A673 (cell line): Measurements from ENCODE around the gene TNIP3. TPM values are rescaled to one million over a fixed set of nuclear protein-coding genes. Genes with fewer than 3 reads are reported as not detected.

Experiments used
- BruUV-seq: library from RNA; stranded (reverse); fragments of 400-500 nt; replicated peaks from 2 replicates; lab custom pipeline; 2021; lab: Mats Ljungman, UMichigan
- CTCF ChIA-PET: fragments of 300-600 bp; sonication (Branson Sonifier 250); formaldehyde crosslinking; loops from one replicate; lab custom pipeline; 2022; ENCODE audit warnings: antibody characterized with exemption; lab: Charles Lee
- POLR2A ChIA-PET: fragments of 300-600 bp; sonication (Branson Sonifier 250); formaldehyde crosslinking; loops from one replicate; lab custom pipeline; 2022; ENCODE audit warnings: antibody characterized with exemption; ENCODE audit not compliant: low non-redundant PET; lab: Charles Lee
- DNase-seq: peaks from one replicate; pipeline ENCODE4 v3.0.0-alpha.2; 2015; ENCODE audit warnings: low spot score
- H3K27ac ChIP-seq: fragments of 200-600 bp; sonication (generic); 2 replicates; pipeline ENCODE4 v1.5.1; 2016; ENCODE audit warnings: mixed run types, low read depth, mild to moderate bottlenecking, mixed read lengths, antibody characterized with exemption, low read length; ENCODE audit not compliant: poor library complexity, severe bottlenecking
- H3K27me3 ChIP-seq: fragments of 200-600 bp; sonication (generic); replicated peaks from 2 replicates; pipeline ENCODE4 v1.6.1; 2017; ENCODE audit warnings: mixed run types, low read depth, mild to moderate bottlenecking, mixed read lengths, antibody characterized with exemption, low read length; ENCODE audit not compliant: insufficient read depth, poor library complexity
- H3K36me3 ChIP-seq: fragments of 200-600 bp; sonication (generic); 2 replicates; pipeline ENCODE4 v1.6.1; 2016; ENCODE audit warnings: mixed run types, mild to moderate bottlenecking, mixed read lengths, antibody characterized with exemption, low read length; ENCODE audit not compliant: insufficient read depth, poor library complexity, severe bottlenecking
- H3K4me1 ChIP-seq: fragments of 200-600 bp; sonication (generic); 2 replicates; pipeline ENCODE4 v1.6.1; 2017; ENCODE audit warnings: mixed run types, mild to moderate bottlenecking, mixed read lengths, antibody characterized with exemption, low read length; ENCODE audit not compliant: insufficient read depth, poor library complexity, severe bottlenecking
- H3K4me3 ChIP-seq: fragments of 200-600 bp; sonication (generic); 2 replicates; pipeline ENCODE4 v1.5.1; 2016; ENCODE audit warnings: low read depth, mixed run types, mild to moderate bottlenecking, mixed read lengths, low read length; ENCODE audit not compliant: poor library complexity, severe bottlenecking
- H3K9me3 ChIP-seq: fragments of 200-600 bp; sonication (generic); 2 replicates; pipeline ENCODE4 v1.6.1; 2016; ENCODE audit warnings: mixed run types, low read depth, mild to moderate bottlenecking, mixed read lengths, antibody characterized with exemption, low read length; ENCODE audit not compliant: poor library complexity, severe bottlenecking
- CTCF ChIP-seq: fragments of 300-800, 200-600 bp; sonication (generic); conservative IDR thresholded peaks from 2 replicates; pipeline ENCODE4 v1.5.1; 2017; ENCODE audit warnings: low read depth, mild to moderate bottlenecking, antibody characterized with exemption, low read length, moderate library complexity, mixed read lengths
- EZH2 ChIP-seq: fragments of 200-600 bp; sonication (generic); IDR thresholded peaks from 2 replicates; pipeline ENCODE4 v1.6.1; 2017; ENCODE audit warnings: borderline replicate concordance, low read depth, mild to moderate bottlenecking, mixed read lengths, antibody characterized with exemption, low read length; ENCODE audit not compliant: poor library complexity, severe bottlenecking
- intact Hi-C: fragments of 100-400 bp; cut with micrococcal nuclease; formaldehyde crosslinking; loops from one replicate; pipeline ENCODE4 v1.10.0; 2022; ENCODE audit not compliant: unreplicated experiment
- total RNA-seq: library from RNA; stranded (reverse); gene quantifications from 2 replicates; pipeline ENCODE4 v1.2.3, GENCODE V29; 2021

The TNIP3 gene
- total RNA-seq, 1 experiment from 2014 or later = 0.58 TPM

DNA sequence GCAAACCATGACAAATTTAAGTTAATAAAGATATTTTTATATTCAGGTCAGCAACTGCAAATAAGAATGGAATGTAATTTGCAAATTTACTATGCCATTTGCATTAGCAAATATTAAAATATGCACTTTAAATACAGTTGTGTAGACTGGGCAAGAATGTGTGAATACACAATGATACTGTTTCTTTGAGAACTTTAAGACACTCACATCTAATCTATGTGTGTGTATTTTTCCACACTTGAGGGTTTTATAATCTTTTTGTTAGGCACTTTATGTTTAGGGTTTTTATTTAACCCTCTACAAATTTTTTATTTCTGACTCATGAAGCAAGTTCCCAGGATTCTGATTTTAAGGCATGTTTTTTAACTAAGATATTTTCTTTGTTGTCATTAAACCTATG is 67.9 kb downstream of the TNIP3 start:
- ChIA-PET POLR2A (interaction anchor here (1.0 kb wide), 1 partner anchor 31 kb away, joined by 3 read pairs; no protein-coding TSS in a partner anchor), CTCF (no interaction called here)
- H3K36me3 ChIP-seq = no peaks in the 10 kb centered on the region
- no TSS peak for BruUV-seq
- H3K4me3 ChIP-seq = no peak overlapping the region
- H3K9me3 ChIP-seq = no peaks in the 10 kb centered on the region
- TF ChIP-seq CTCF = no peak
- TF ChIP-seq EZH2 = no peak
- no peaks in the 10 kb centered on the region for H3K27me3 ChIP-seq
- H3K27ac ChIP-seq = no peak overlapping the region
- intact Hi-C loops = loop anchor here (2.0 to 5.0 kb wide), 3 partner anchors 377 to 1024 kb away; no protein-coding TSS in a partner anchor
- DNase-seq = no peak
- no peaks in the 10 kb centered on the region for H3K4me1 ChIP-seq

DNA sequence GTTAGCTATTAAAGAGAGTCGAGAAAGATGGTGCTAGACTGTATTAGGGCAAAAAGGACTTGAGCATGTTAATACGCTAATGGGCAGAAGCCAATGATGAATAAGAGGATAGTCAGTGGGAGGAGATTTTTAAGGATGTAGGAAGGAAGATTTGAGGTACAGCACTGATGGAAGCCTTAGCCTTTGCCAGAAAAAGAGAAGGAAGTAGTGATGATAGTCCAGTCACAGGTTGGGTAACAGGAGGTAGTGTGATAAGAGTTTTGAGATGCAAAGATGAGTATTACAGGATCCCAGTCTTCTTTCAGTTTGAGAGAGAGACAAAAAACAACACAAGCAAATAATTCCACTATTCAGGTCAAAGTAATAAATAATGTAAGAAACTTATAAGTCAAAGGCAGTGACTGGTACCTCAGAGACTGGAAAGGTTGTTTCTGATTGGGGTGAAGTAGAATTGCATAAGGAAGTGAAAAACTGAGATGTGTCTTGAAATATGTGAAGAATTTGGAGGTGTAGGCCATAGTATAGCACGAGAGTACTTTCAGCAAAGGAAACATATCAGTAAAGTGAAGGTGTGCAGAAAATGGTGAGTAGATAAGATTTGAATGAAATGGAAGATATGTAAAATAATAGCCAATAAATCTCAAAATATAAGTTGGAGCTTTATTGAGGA is 69.7 kb downstream of the TNIP3 start:
- intact Hi-C loops = no loop called here
- H3K4me1 ChIP-seq = no peaks in the 10 kb centered on the region
- no peaks in the 10 kb centered on the region for H3K27me3 ChIP-seq
- no peaks in the 10 kb centered on the region for H3K36me3 ChIP-seq
- ChIA-PET POLR2A (no interaction called here), CTCF (no interaction called here)
- no TSS peak for BruUV-seq
- TF ChIP-seq CTCF (no peak), EZH2 (no peak)
- H3K27ac ChIP-seq = no peak overlapping the region
- no peak for DNase-seq
- no peaks in the 10 kb centered on the region for H3K9me3 ChIP-seq
- H3K4me3 ChIP-seq = no peak overlapping the region

DNA sequence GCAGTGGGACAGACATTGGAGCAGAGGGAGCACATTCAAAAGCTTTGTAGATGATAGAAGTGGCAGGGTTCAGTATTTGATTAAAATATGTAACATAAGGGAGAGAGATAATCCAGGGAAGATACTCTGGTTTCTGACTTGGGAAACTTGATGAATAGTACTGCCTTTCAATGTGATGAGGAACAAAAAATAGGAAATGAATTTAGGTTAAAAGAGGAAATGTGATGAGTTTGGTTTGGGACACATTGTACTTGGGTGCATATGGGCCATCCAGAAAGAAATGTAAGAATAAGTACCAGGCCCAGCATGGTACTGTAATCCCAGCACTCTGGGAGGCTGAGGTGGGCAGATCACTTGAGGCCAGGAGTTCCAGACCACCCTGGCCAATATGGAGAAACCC is 70.9 kb downstream of the TNIP3 start:
- no peak for DNase-seq
- Histone ChIP-seq H3K4me3 (no peak overlapping the region), H3K9me3 (no peaks in the 10 kb centered on the region), H3K27me3 (no peaks in the 10 kb centered on the region), H3K4me1 (no peaks in the 10 kb centered on the region), H3K36me3 (no peaks in the 10 kb centered on the region), H3K27ac (no peak overlapping the region)
- TF ChIP-seq EZH2 = no peak
- no peak for TF ChIP-seq CTCF
- POLR2A ChIA-PET = no interaction called here
- CTCF ChIA-PET = no interaction called here
- intact Hi-C loops = no loop called here
- BruUV-seq = no TSS peak
